Liver (tissue), 9 donors: ENCODE measurements around the gene CNTN1. TPM values are rescaled to one million over a fixed set of nuclear protein-coding genes. Genes with fewer than 3 reads are reported as not detected.

Experiments
- DNase-seq: peaks from one replicate; pipeline ENCODE4 v3.0.0-alpha.2; 2017; ENCODE audit warnings: low spot score
- H3K27ac ChIP-seq, 2 donors: one replicate each; pipeline ENCODE4 v1.7.0; 2013; ENCODE audit warnings: inconsistent platforms in 2 of 2, low read length in 2 of 2, control low read depth in 1 of 2, low read depth in 1 of 2, mild to moderate bottlenecking in 1 of 2
- H3K27me3 ChIP-seq, 4 donors: one replicate each; pipeline versions ENCODE4 v1.6.1 to v1.7.0; 2013; ENCODE audit warnings: low read length in 3 of 4, inconsistent platforms in 1 of 4, mild to moderate bottlenecking in 1 of 4, moderate library complexity in 1 of 4; ENCODE audit not compliant: control insufficient read depth in 4 of 4, insufficient read depth in 4 of 4
- H3K36me3 ChIP-seq, 4 donors: one replicate each; pipeline versions ENCODE4 v1.6.1 to v1.7.0; 2013; ENCODE audit warnings: low read length in 3 of 4, mild to moderate bottlenecking in 3 of 4, low read depth in 1 of 4, moderate library complexity in 1 of 4; ENCODE audit not compliant: control insufficient read depth in 4 of 4, insufficient read depth in 3 of 4
- H3K4me1 ChIP-seq, 4 donors: one replicate each; pipeline versions ENCODE4 v1.6.1 to v1.7.0; 2013; ENCODE audit warnings: low read length in 3 of 4, mild to moderate bottlenecking in 3 of 4, moderate library complexity in 1 of 4; ENCODE audit not compliant: control insufficient read depth in 4 of 4, insufficient read depth in 4 of 4
- H3K4me3 ChIP-seq, 3 donors: one replicate each; pipeline versions ENCODE4 v1.6.1 to v1.7.0; 2013; ENCODE audit warnings: low read length in 3 of 3, control low read depth in 1 of 3, low read depth in 1 of 3, mild to moderate bottlenecking in 1 of 3
- H3K9ac ChIP-seq, 2 donors: one replicate each; pipeline ENCODE4 v1.7.0; 2013; ENCODE audit warnings: low read length in 2 of 2, mild to moderate bottlenecking in 2 of 2, moderate library complexity in 2 of 2, control low read depth in 1 of 2, low read depth in 1 of 2
- H3K9me3 ChIP-seq, 4 donors: one replicate each; pipeline versions ENCODE4 v1.6.1 to v1.7.0; 2013; ENCODE audit warnings: low read length in 3 of 4; ENCODE audit not compliant: control insufficient read depth in 4 of 4
- ATF3 ChIP-seq: IDR thresholded peaks from 2 replicates; pipeline ENCODE4 v1.6.1; 2016; ENCODE audit warnings: antibody characterized with exemption
- CTCF ChIP-seq: fragments of 150-350 bp; IDR thresholded peaks from 2 replicates; pipeline ENCODE4 v1.5.1; 2017; ENCODE audit warnings: improper control_type of control experiment, low read depth, low read length; ENCODE audit not compliant: missing input control
- EGR1 ChIP-seq, 2 donors: IDR thresholded peaks; 2 replicates each; pipeline ENCODE4 v1.6.1; 2016 to 2018; ENCODE audit warnings: antibody characterized with exemption in 2 of 2, low read depth in 2 of 2
- FOXA1 ChIP-seq: IDR thresholded peaks from 2 replicates; pipeline ENCODE4 v1.6.1; 2016; ENCODE audit warnings: antibody characterized with exemption
- GABPA ChIP-seq, 2 donors: IDR thresholded peaks in 1 of 2; conservative IDR thresholded peaks in 1 of 2; 2 replicates each; pipeline ENCODE4 v1.6.1; 2016; ENCODE audit warnings: antibody characterized with exemption in 2 of 2, mild to moderate bottlenecking in 1 of 2, moderate library complexity in 1 of 2
- HNF4A ChIP-seq, 2 donors: conservative IDR thresholded peaks; 2 replicates each; pipeline ENCODE4 v1.6.1; 2016; ENCODE audit warnings: antibody characterized with exemption in 2 of 2, mild to moderate bottlenecking in 2 of 2
- HNF4G ChIP-seq: IDR thresholded peaks from 2 replicates; pipeline ENCODE4 v1.6.1; 2016; ENCODE audit warnings: antibody characterized with exemption
- JUND ChIP-seq, 2 donors: IDR thresholded peaks; 2 replicates each; pipeline ENCODE4 v1.6.1; 2016; ENCODE audit warnings: antibody characterized with exemption in 2 of 2
- MAX ChIP-seq: IDR thresholded peaks from 2 replicates; pipeline ENCODE4 v1.6.1; 2016; ENCODE audit warnings: antibody characterized with exemption
- NR2F2 ChIP-seq: IDR thresholded peaks from 2 replicates; pipeline ENCODE4 v1.6.1; 2016; ENCODE audit warnings: antibody characterized with exemption
- RAD21 ChIP-seq, 2 donors: IDR thresholded peaks; 2 replicates each; pipeline ENCODE4 v1.6.1; 2016; ENCODE audit warnings: antibody characterized with exemption in 2 of 2, mild to moderate bottlenecking in 2 of 2
- REST ChIP-seq: IDR thresholded peaks from 2 replicates; pipeline ENCODE4 v1.6.1; 2016; ENCODE audit warnings: antibody characterized with exemption, mild to moderate bottlenecking
- RXRA ChIP-seq, 2 donors: IDR thresholded peaks; 2 replicates each; pipeline ENCODE4 v1.6.1; 2017 to 2018; ENCODE audit warnings: antibody characterized with exemption in 2 of 2, mild to moderate bottlenecking in 1 of 2
- SP1 ChIP-seq: IDR thresholded peaks from 2 replicates; pipeline ENCODE4 v1.6.1; 2018; ENCODE audit warnings: antibody characterized with exemption, mild to moderate bottlenecking
- TAF1 ChIP-seq: conservative IDR thresholded peaks from 2 replicates; pipeline ENCODE4 v1.6.1; 2016; ENCODE audit warnings: antibody characterized with exemption, mild to moderate bottlenecking
- YY1 ChIP-seq: IDR thresholded peaks from 2 replicates; pipeline ENCODE4 v1.6.1; 2016; ENCODE audit warnings: antibody characterized with exemption, mild to moderate bottlenecking
- ZBTB33 ChIP-seq: IDR thresholded peaks from 2 replicates; pipeline ENCODE4 v1.6.1; 2016; ENCODE audit warnings: antibody characterized with exemption
- WGBS: extraction: QIAGEN DNeasy Blood & Tissue Kit; methylation state at CpG from one replicate; pipeline ENCODE4 v1.1.7; 2013; 5-methylcytosine and 5-hydroxymethylcytosine counted together
- polyA plus RNA-seq, 2 donors: library from polyadenylated mRNA; stranded (reverse) in 1 of 2; unstranded in 1 of 2; fragments of 200-250 nt in 1 of 2; fragments of >200 nt in 1 of 2; fragmentation: Nextera tagmentation in 1 of 2; extraction: Ambion mirVana in 1 of 2; gene quantifications; one replicate each; pipeline versions ENCODE4 v1.2.1 to v1.2.3, GENCODE V29; 2013 to 2015
- total RNA-seq, 2 donors: library from RNA; depleted of rRNA; stranded (reverse); fragments of >200 nt; gene quantifications; one replicate each; pipeline ENCODE4 v1.2.3, GENCODE V29; 2014
- donor health status: healthy.
- donor health status: healthy.
- donor health status: healthy.
- donor health status: healthy.
- donor health status: healthy.

CNTN1 gene
- total and polyA plus RNA-seq, 4 donors = 0.03 to 1.2 (median 0.43) TPM

GRCh38 chr12:41026151-41026550, 333.9 kb downstream of the CNTN1 start:
- Histone ChIP-seq H3K9me3 (peaks cover 0 to 1% (median 0%) of the 10 kb centered on the region in 4 donors), H3K27ac (no peak overlapping the region), H3K4me3 (no peak overlapping the region), H3K4me1 (no peaks in the 10 kb centered on the region), H3K9ac (no peak overlapping the region), H3K27me3 (peaks cover 0 to 8% (median 0%) of the 10 kb centered on the region in 4 donors), H3K36me3 (no peaks in the 10 kb centered on the region)
- WGBS = 84% methylated on average over 1 of the region's 1 CpG
- TF ChIP-seq REST = no peak
- TF ChIP-seq GABPA (IDR thresholded peaks at IDR 0.05 in 1 of 2, conservative IDR thresholded peaks at IDR 0.05 in 1 of 2) = no peak
- no peak for TF ChIP-seq MAX
- TF ChIP-seq ATF3 = no peak
- TF ChIP-seq JUND (IDR thresholded peaks at IDR 0.05) = no peak
- no peak for TF ChIP-seq FOXA1
- no peak for TF ChIP-seq CTCF
- TF ChIP-seq HNF4G = no peak
- TF ChIP-seq ZBTB33 = no peak
- TF ChIP-seq EGR1 (IDR thresholded peaks at IDR 0.05; ENCODE audit: low read depth in 2 of 2) = no peak
- TF ChIP-seq SP1 = no peak
- no peak for TF ChIP-seq NR2F2
- TF ChIP-seq HNF4A (conservative IDR thresholded peaks at IDR 0.05) = no peak
- TF ChIP-seq RAD21 (IDR thresholded peaks at IDR 0.05) = no peak
- no peak for DNase-seq

GRCh38 chr12:41032386-41032785, 340.1 kb downstream of the CNTN1 start:
- Histone ChIP-seq H3K27ac (no peak overlapping the region), H3K4me3 (no peak overlapping the region), H3K27me3 (peaks cover 0 to 3% (median under 1%) of the 10 kb centered on the region in 4 donors), H3K36me3 (no peaks in the 10 kb centered on the region), H3K4me1 (no peaks in the 10 kb centered on the region), H3K9ac (no peak overlapping the region), H3K9me3 (no peaks in the 10 kb centered on the region)
- DNase-seq = no peak
- TF ChIP-seq HNF4G (no peak), JUND (IDR thresholded peaks at IDR 0.05) (no peak), RXRA (IDR thresholded peaks at IDR 0.05) (no peak), YY1 (no peak), RAD21 (IDR thresholded peaks at IDR 0.05) (no peak), HNF4A (conservative IDR thresholded peaks at IDR 0.05) (no peak), NR2F2 (no peak), EGR1 (IDR thresholded peaks at IDR 0.05; ENCODE audit: low read depth in 2 of 2) (no peak), CTCF (no peak), ATF3 (no peak), TAF1 (no peak), REST (no peak), GABPA (IDR thresholded peaks at IDR 0.05 in 1 of 2, conservative IDR thresholded peaks at IDR 0.05 in 1 of 2) (no peak), FOXA1 (no peak)
